HCT116 (cell line): Measurements from ENCODE around the gene FBXO48. TPM values are rescaled to one million over a fixed set of nuclear protein-coding genes. Genes with fewer than 3 reads are reported as not detected.

Experiments
- ATAC-seq: fragments of 200-7000 bp; cut with Tn5 transposase; 2 replicates; pipeline ENCODE4 v1.9.1; 2020; ENCODE audit warnings: mild to moderate bottlenecking, moderate library complexity
- BruUV-seq: library from RNA; stranded (reverse); fragments of 400-500 nt; replicated peaks from 2 replicates; lab custom pipeline; 2021; lab: Mats Ljungman, UMichigan
- CTCF ChIA-PET: fragments of 300-600 bp; sonication (Branson Sonifier 250); formaldehyde crosslinking; loops from one replicate; lab custom pipeline; 2021; ENCODE audit warnings: antibody characterized with exemption; lab: Charles Lee
- POLR2A ChIA-PET: fragments of 300-600, 350-600 bp; sonication (Branson Sonifier 250); formaldehyde crosslinking; loops from one replicate; lab custom pipeline; 2021; ENCODE audit warnings: antibody characterized with exemption; lab: Charles Lee
- RAD21 ChIA-PET, 2 experiments: fragments of 300-600 bp; sonication (Branson Sonifier 250); formaldehyde crosslinking; loops; one replicate each; lab custom pipeline; 2023; ENCODE audit warnings: low total read pairs in 2 of 2; ENCODE audit not compliant: uncharacterized antibody in 2 of 2, unreplicated experiment in 2 of 2, low non-redundant PET in 1 of 2; lab: Charles Lee
- DNase-seq: peaks from one replicate; pipeline ENCODE4 v3.0.0-alpha.2; 2010; ENCODE audit warnings: low read depth, low spot score
- H2AFZ ChIP-seq: fragments of 200-600 bp; shearing (Covaris generic), sonication (generic); 2 replicates; pipeline ENCODE4 v1.6.1; 2017; ENCODE audit warnings: low read depth, mixed run types, mixed read lengths, antibody characterized with exemption, low read length; ENCODE audit not compliant: poor library complexity, severe bottlenecking
- H3K27ac ChIP-seq: 2 replicates; pipeline ENCODE4 v1.5.1; 2012; ENCODE audit warnings: low read depth, low read length
- H3K27me3 ChIP-seq: fragments of 200-600 bp; sonication (generic); 2 replicates; pipeline ENCODE4 v1.6.1; 2016; ENCODE audit warnings: mixed run types, low read length, mixed read lengths; ENCODE audit not compliant: insufficient read depth
- H3K36me3 ChIP-seq, 2 experiments: fragments of 200-500 bp in 1 of 2; fragments of 200-600 bp in 1 of 2; sonication (Bioruptor generic) in 1 of 2; sonication (generic) in 1 of 2; 2 replicates each; pipeline versions ENCODE4 v1.5.1 to v1.6.1; 2014 to 2016; ENCODE audit warnings: low read length in 2 of 2, inconsistent platforms in 1 of 2, mixed read lengths in 1 of 2, mixed run types in 1 of 2; ENCODE audit not compliant: insufficient read depth in 2 of 2, control insufficient read depth in 1 of 2
- H3K4me1 ChIP-seq, 2 experiments: fragments of 200-600 bp in 1 of 2; sonication (generic) in 1 of 2; 2 replicates each; pipeline versions ENCODE4 v1.5.1 to v1.6.1; 2012 to 2017; ENCODE audit warnings: low read length in 2 of 2, inconsistent platforms in 1 of 2, mild to moderate bottlenecking in 1 of 2, mixed read lengths in 1 of 2, mixed run types in 1 of 2, moderate library complexity in 1 of 2; ENCODE audit not compliant: insufficient read depth in 2 of 2, control insufficient read depth in 1 of 2
- H3K4me2 ChIP-seq: fragments of 200-600 bp; sonication (generic); 2 replicates; pipeline ENCODE4 v1.6.1; 2017; ENCODE audit warnings: mixed run types, low read length, mixed read lengths
- H3K4me3 ChIP-seq, 2 experiments: fragments of 200-600 bp in 1 of 2; sonication (generic) in 1 of 2; replicated peaks in 1 of 2; 2 replicates each; pipeline ENCODE4 v1.5.1; 2011 to 2016; ENCODE audit warnings: low read length in 2 of 2, control low read depth in 1 of 2, low read depth in 1 of 2, mild to moderate bottlenecking in 1 of 2, mixed read lengths in 1 of 2, mixed run types in 1 of 2
- H3K79me2 ChIP-seq: fragments of 200-600 bp; sonication (generic); 2 replicates; pipeline ENCODE4 v1.6.1; 2017; ENCODE audit warnings: mild to moderate bottlenecking, mixed run types, low read length, moderate library complexity, mixed read lengths; ENCODE audit not compliant: insufficient read depth
- H3K9ac ChIP-seq: fragments of 200-600 bp; sonication (generic); 2 replicates; pipeline ENCODE4 v1.6.1; 2016; ENCODE audit warnings: low read length, mixed read lengths
- H3K9me2 ChIP-seq: fragments of 200-600 bp; sonication (generic), shearing (Covaris generic); 2 replicates; pipeline ENCODE4 v1.6.1; 2017; ENCODE audit warnings: mixed run types, mild to moderate bottlenecking, moderate library complexity; ENCODE audit not compliant: insufficient read depth
- H3K9me3 ChIP-seq, 2 experiments: fragments of 200-500 bp in 1 of 2; fragments of 200-600 bp in 1 of 2; sonication (Bioruptor generic) in 1 of 2; sonication (generic) in 1 of 2; 2 replicates each; pipeline ENCODE4 v1.6.1; 2014 to 2017; ENCODE audit warnings: low read length in 2 of 2, mixed read lengths in 2 of 2, inconsistent platforms in 1 of 2, low read depth in 1 of 2, mild to moderate bottlenecking in 1 of 2, mixed run types in 1 of 2, moderate library complexity in 1 of 2; ENCODE audit not compliant: control insufficient read depth in 1 of 2, insufficient read depth in 1 of 2
- H4K20me1 ChIP-seq: fragments of 200-600 bp; sonication (generic), shearing (Covaris generic); 2 replicates; pipeline ENCODE4 v1.6.1; 2017; ENCODE audit warnings: mixed run types, mild to moderate bottlenecking, moderate library complexity; ENCODE audit not compliant: insufficient read depth
- CEBPB ChIP-seq: IDR thresholded peaks from 2 replicates; pipeline ENCODE4 v1.6.1; 2012; ENCODE audit warnings: low read depth
- EGR1 ChIP-seq: IDR thresholded peaks from 2 replicates; pipeline ENCODE4 v1.6.1; 2012; ENCODE audit warnings: low read depth
- ELF1 ChIP-seq: IDR thresholded peaks from 2 replicates; pipeline ENCODE4 v1.6.1; 2012; ENCODE audit warnings: low read depth, borderline replicate concordance
- EZH2 ChIP-seq: fragments of 200-600 bp; sonication (generic); IDR thresholded peaks from 2 replicates; pipeline ENCODE4 v1.6.1; 2017; ENCODE audit warnings: antibody characterized with exemption, mixed run types
- FOSL1 ChIP-seq: IDR thresholded peaks from 2 replicates; pipeline ENCODE4 v1.6.1; 2012; ENCODE audit warnings: low read depth
- RAD21 ChIP-seq: IDR thresholded peaks from 2 replicates; pipeline ENCODE4 v1.6.1; 2012; ENCODE audit warnings: low read depth, mild to moderate bottlenecking
- SIN3A ChIP-seq: IDR thresholded peaks from 2 replicates; pipeline ENCODE4 v1.6.1; 2012; ENCODE audit warnings: low read depth
- SP1 ChIP-seq: IDR thresholded peaks from 2 replicates; pipeline ENCODE4 v1.6.1; 2012; ENCODE audit warnings: low read depth
- YY1 ChIP-seq: IDR thresholded peaks from 2 replicates; pipeline ENCODE4 v1.6.1; 2011; ENCODE audit warnings: low read length, low read depth, moderate library complexity, mild to moderate bottlenecking; ENCODE audit not compliant: insufficient replicate concordance; ENCODE audit errors: extremely low read depth
- ZFX ChIP-seq: fragments of 450-650 bp; IDR thresholded peaks from 2 replicates; pipeline ENCODE4 v1.6.1; 2017
- ZNF274 ChIP-seq: fragments of 200-500 bp; sonication (Bioruptor generic); IDR thresholded peaks from 2 replicates; pipeline ENCODE4 v1.6.1; 2014; ENCODE audit warnings: mild to moderate bottlenecking, low read depth, low read length, inconsistent platforms
- intact Hi-C: fragments of 100-400 bp; cut with micrococcal nuclease; formaldehyde crosslinking; loops from 2 replicates; pipeline ENCODE4 v1.10.0; 2022
- total RNA-seq: library from RNA; stranded (reverse); gene quantifications from one replicate; pipeline ENCODE4 v1.2.1, GENCODE V29; 2021; ENCODE audit not compliant: unreplicated experiment
- TF ChIP-seq, protein P1 (sequence below): IDR thresholded peaks from 2 replicates; pipeline ENCODE4 v1.6.1; 2012
- TF ChIP-seq, protein P2 (sequence below): IDR thresholded peaks from 2 replicates; pipeline ENCODE4 v1.6.1; 2012
- TF ChIP-seq, protein P3 (sequence below): IDR thresholded peaks from 2 replicates; pipeline ENCODE4 v1.6.1; 2012; ENCODE audit warnings: low read depth
- TF ChIP-seq, protein P4 (sequence below): IDR thresholded peaks from 2 replicates; pipeline ENCODE4 v1.6.1; 2011; ENCODE audit warnings: mild to moderate bottlenecking, low read length, moderate library complexity; ENCODE audit not compliant: insufficient replicate concordance; ENCODE audit errors: extremely low read depth

The FBXO48 gene
- total RNA-seq, 1 experiment from 2014 or later: 0.91 TPM

DNA sequence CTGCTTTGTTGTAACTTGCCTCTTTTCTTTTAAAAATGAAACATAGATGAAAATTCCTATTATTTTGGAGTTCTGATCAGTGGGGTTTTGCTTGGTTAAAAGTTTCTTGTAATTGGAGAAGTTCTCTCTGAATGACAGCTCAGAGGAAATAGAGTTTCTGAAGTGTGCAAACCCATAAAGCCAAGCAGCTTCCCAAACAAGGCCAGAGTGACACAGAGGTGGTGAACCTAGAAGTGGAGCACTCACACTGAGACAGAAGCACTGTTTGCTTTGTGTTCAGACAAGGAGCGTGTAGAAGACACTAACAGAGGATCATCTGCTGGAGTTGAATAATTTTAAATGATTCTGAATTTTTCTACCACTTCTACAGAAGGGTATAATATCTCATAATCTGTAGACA, 49.2 kb downstream of the FBXO48 start:
- Histone ChIP-seq H3K36me3 (no peaks in the 10 kb centered on the region), H4K20me1 (no peaks in the 10 kb centered on the region), H3K4me1 (no peaks in the 10 kb centered on the region), H3K9me2 (no peaks in the 10 kb centered on the region), H3K9me3 (no peaks in the 10 kb centered on the region), H3K4me2 (no peak overlapping the region), H3K9ac (no peak overlapping the region), H2AFZ (no peak overlapping the region), H3K4me3 (no peak overlapping the region), H3K27me3 (peaks cover 5% of the 10 kb centered on the region; the same call in 1 of the 2 replicates), H3K79me2 (no peaks in the 10 kb centered on the region), H3K27ac (no peak overlapping the region)
- no TSS peak for BruUV-seq
- ChIA-PET POLR2A (no interaction called here), RAD21 (no interaction called here), CTCF (interaction anchor here (0.7 kb wide), 1 partner anchor 24 kb away, joined by 3 read pairs; no protein-coding TSS in a partner anchor)
- intact Hi-C loops: no loop called here
- ATAC-seq (no peak), DNase-seq (no peak)
- TF ChIP-seq EGR1 (no peak), FOSL1 (no peak), ELF1 (no peak)
- TF ChIP-seq, protein P1, sequence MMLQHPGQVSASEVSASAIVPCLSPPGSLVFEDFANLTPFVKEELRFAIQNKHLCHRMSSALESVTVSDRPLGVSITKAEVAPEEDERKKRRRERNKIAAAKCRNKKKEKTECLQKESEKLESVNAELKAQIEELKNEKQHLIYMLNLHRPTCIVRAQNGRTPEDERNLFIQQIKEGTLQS: no peak

DNA sequence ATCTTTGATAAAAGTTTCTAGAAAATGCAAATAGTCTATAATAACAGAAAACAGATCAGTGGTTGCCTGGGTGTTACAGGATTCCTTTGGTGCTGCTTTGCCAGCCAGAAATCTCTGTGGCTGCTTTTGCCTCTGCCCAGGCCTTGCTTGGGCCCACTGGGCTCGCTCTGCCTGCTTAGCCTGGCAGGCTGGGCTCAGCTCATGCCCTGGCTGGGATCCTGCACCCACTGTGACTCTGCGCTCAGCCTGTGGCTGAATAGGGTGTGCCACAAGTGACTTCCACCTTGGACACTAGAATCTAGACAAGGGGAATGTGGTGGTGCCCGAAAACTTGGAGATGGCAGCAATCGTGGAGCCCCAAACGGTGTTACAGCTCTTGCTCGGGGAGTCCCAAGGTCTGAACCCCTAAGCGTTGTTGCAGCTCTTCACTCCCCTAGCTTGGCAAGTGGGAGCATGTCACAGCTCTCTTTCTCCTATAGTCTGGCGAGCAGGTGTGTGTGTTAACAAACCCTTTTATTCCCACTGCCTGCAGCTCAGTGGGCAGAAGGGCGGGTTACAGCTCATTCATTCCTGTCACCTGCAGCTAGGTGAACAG, 50.9 kb downstream of the FBXO48 start:
- RAD21 ChIA-PET: no interaction called here
- DNase-seq (no peak), ATAC-seq (no peak)
- H3K4me3 ChIP-seq: no peak overlapping the region
- intact Hi-C loops: no loop called here
- CTCF ChIA-PET: interaction anchor here (1.5 kb wide), 1 partner anchor 25 kb away, joined by 4 read pairs; no protein-coding TSS in a partner anchor
- POLR2A ChIA-PET: no interaction called here
- H3K36me3 ChIP-seq: no peaks in the 10 kb centered on the region
- H3K4me2 ChIP-seq: no peak overlapping the region
- H2AFZ ChIP-seq: no peak overlapping the region
- no peaks in the 10 kb centered on the region for H3K79me2 ChIP-seq
- H3K27me3 ChIP-seq: 0 out of 2 replicates have a peak, but pooled peaks cover 5% of the 10 kb centered on the region
- H3K4me1 ChIP-seq: no peaks in the 10 kb centered on the region
- H3K27ac ChIP-seq: no peak overlapping the region
- H3K9me2 ChIP-seq: no peaks in the 10 kb centered on the region
- no TSS peak for BruUV-seq
- H3K9me3 ChIP-seq: no peaks in the 10 kb centered on the region
- no peak overlapping the region for H3K9ac ChIP-seq
- H4K20me1 ChIP-seq: no peaks in the 10 kb centered on the region
- TF ChIP-seq, protein P2, sequence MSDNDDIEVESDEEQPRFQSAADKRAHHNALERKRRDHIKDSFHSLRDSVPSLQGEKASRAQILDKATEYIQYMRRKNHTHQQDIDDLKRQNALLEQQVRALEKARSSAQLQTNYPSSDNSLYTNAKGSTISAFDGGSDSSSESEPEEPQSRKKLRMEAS: no peak
- TF ChIP-seq FOSL1 (no peak), YY1 (no peak), SIN3A (no peak), SP1 (no peak), CEBPB (no peak), EZH2 (no peak), ZNF274 (no peak), EGR1 (no peak), RAD21 (no peak), ZFX (no peak)
- TF ChIP-seq, protein P3, sequence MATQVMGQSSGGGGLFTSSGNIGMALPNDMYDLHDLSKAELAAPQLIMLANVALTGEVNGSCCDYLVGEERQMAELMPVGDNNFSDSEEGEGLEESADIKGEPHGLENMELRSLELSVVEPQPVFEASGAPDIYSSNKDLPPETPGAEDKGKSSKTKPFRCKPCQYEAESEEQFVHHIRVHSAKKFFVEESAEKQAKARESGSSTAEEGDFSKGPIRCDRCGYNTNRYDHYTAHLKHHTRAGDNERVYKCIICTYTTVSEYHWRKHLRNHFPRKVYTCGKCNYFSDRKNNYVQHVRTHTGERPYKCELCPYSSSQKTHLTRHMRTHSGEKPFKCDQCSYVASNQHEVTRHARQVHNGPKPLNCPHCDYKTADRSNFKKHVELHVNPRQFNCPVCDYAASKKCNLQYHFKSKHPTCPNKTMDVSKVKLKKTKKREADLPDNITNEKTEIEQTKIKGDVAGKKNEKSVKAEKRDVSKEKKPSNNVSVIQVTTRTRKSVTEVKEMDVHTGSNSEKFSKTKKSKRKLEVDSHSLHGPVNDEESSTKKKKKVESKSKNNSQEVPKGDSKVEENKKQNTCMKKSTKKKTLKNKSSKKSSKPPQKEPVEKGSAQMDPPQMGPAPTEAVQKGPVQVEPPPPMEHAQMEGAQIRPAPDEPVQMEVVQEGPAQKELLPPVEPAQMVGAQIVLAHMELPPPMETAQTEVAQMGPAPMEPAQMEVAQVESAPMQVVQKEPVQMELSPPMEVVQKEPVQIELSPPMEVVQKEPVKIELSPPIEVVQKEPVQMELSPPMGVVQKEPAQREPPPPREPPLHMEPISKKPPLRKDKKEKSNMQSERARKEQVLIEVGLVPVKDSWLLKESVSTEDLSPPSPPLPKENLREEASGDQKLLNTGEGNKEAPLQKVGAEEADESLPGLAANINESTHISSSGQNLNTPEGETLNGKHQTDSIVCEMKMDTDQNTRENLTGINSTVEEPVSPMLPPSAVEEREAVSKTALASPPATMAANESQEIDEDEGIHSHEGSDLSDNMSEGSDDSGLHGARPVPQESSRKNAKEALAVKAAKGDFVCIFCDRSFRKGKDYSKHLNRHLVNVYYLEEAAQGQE: no peak
- TF ChIP-seq, protein P4, sequence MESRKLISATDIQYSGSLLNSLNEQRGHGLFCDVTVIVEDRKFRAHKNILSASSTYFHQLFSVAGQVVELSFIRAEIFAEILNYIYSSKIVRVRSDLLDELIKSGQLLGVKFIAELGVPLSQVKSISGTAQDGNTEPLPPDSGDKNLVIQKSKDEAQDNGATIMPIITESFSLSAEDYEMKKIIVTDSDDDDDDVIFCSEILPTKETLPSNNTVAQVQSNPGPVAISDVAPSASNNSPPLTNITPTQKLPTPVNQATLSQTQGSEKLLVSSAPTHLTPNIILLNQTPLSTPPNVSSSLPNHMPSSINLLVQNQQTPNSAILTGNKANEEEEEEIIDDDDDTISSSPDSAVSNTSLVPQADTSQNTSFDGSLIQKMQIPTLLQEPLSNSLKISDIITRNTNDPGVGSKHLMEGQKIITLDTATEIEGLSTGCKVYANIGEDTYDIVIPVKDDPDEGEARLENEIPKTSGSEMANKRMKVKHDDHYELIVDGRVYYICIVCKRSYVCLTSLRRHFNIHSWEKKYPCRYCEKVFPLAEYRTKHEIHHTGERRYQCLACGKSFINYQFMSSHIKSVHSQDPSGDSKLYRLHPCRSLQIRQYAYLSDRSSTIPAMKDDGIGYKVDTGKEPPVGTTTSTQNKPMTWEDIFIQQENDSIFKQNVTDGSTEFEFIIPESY: no peak
